Stimulated activated CD4-positive, alpha-beta T cell treated with anti-CD3 and anti-CD28 coated beads, Interleukin-15, amount 100 ng/mL, for 48 hours (primary cell): ENCODE results near the gene SYT2.

Experiments used
- DNase-seq, 2 donors: peaks; one replicate each; pipeline ENCODE4 v3.0.0-alpha.2; 2020; ENCODE audit warnings: low read depth in 2 of 2

The SYT2 gene

GRCh38 chr1:202704601-202705000 is 5.7 kb downstream of the SYT2 start:
- DNase-seq, result no peak

GRCh38 chr1:202703191-202703590 is 7.1 kb downstream of the SYT2 start:
- no peak for DNase-seq

- DNase-seq, result no peak
These were observed 8.2 kb downstream of the SYT2 start for GRCh38 chr1:202702088-202702487.

- no peak for DNase-seq
These were observed 9.1 kb downstream of the SYT2 start for GRCh38 chr1:202701200-202701599.

GRCh38 chr1:202700061-202700460 is 10.2 kb downstream of the SYT2 start:
- DNase-seq, result no peak

- no peak for DNase-seq
These were observed 12.0 kb downstream of the SYT2 start for GRCh38 chr1:202698276-202698675.

- DNase-seq, result no peak
These were observed 13.2 kb downstream of the SYT2 start for GRCh38 chr1:202697038-202697437.

GRCh38 chr1:202694314-202694713 is 15.9 kb downstream of the SYT2 start:
- DNase-seq, result no peak

GRCh38 chr1:202692959-202693555 is 17.2 kb downstream of the SYT2 start:
- DNase-seq, result peak; percentile 33 to 55

GRCh38 chr1:202691816-202692215 is 18.4 kb downstream of the SYT2 start:
- no peak for DNase-seq

GRCh38 chr1:202689493-202690342 is 20.5 kb downstream of the SYT2 start:
- DNase-seq, result no peak

- no peak for DNase-seq
These were observed 21.2 kb downstream of the SYT2 start for GRCh38 chr1:202689082-202689481.

- no peak for DNase-seq
These were observed 21.9 kb downstream of the SYT2 start for GRCh38 chr1:202688401-202688800.

- no peak for DNase-seq
These were observed 22.5 kb downstream of the SYT2 start for GRCh38 chr1:202687798-202688197.

GRCh38 chr1:202687370-202687769 is 22.9 kb downstream of the SYT2 start:
- DNase-seq, result no peak

GRCh38 chr1:202685641-202686040 is 24.6 kb downstream of the SYT2 start:
- no peak for DNase-seq

GRCh38 chr1:202684716-202685115 is 25.5 kb downstream of the SYT2 start:
- DNase-seq, result no peak

- DNase-seq, result no peak
These were observed 27.2 kb downstream of the SYT2 start for GRCh38 chr1:202683029-202683428.

GRCh38 chr1:202682477-202682876 is 27.8 kb downstream of the SYT2 start:
- DNase-seq, result no peak

GRCh38 chr1:202681736-202682420 is 28.4 kb downstream of the SYT2 start:
- no peak for DNase-seq

GRCh38 chr1:202680586-202681352 is 29.5 kb downstream of the SYT2 start:
- no peak for DNase-seq
